ENCODE results near the gene ABCC8. TPM values are rescaled to one million over a fixed set of nuclear protein-coding genes. Genes with fewer than 3 reads are reported as not detected.

ABCC8 gene
- total RNA-seq, 1 experiment from 2014 or later, result 2.4 TPM

- H3K27ac Mint-ChIP-seq, result no peak overlapping the region
- no peak overlapping the region for H4K91ac ChIP-seq (ENCODE audit: insufficient read length, low read depth, low read length)
- no peak overlapping the region for H2BK5ac ChIP-seq (ENCODE audit: insufficient read length, low read length)
- TF ChIP-seq CTCF (conservative IDR thresholded peaks at IDR 0.05), result no peak
- no peak overlapping the region for H3K56ac ChIP-seq (ENCODE audit: insufficient read length, low read depth, low read length)
- no peaks in the 10 kb centered on the region; a peak in 2 of 7 replicates for H3K36me3 Mint-ChIP-seq (ENCODE audit: insufficient read depth in 1 of 3, low read depth in 3 of 3)
- no peak overlapping the region for H3K9ac ChIP-seq (ENCODE audit: extremely low read depth, insufficient read length, low read length)
- H2AK5ac ChIP-seq (ENCODE audit: insufficient read length, low read length), result no peak overlapping the region
- no peaks in the 10 kb centered on the region for H3K4me1 ChIP-seq (ENCODE audit: insufficient read depth, low read length)
- no peaks in the 10 kb centered on the region for H3K79me2 ChIP-seq (ENCODE audit: insufficient read depth, low read length)
- H3K4me1 Mint-ChIP-seq, result peaks cover 0 to 16% of the 10 kb centered on the region in 2 experiments; a peak in 2 of 4 replicates
- no peak for DNase-seq
- no peak overlapping the region for H3K4me3 Mint-ChIP-seq
- no peaks in the 10 kb centered on the region for H4K20me1 ChIP-seq (ENCODE audit: control insufficient read depth, insufficient read depth, insufficient read length)
- H3K79me1 ChIP-seq (ENCODE audit: insufficient read depth, low read depth, low read length, poor library complexity, severe bottlenecking), result no peaks in the 10 kb centered on the region
- no peak overlapping the region for H4K8ac ChIP-seq (replicated peaks; ENCODE audit: insufficient read length, low read depth, low read length)
- H3K9me3 ChIP-seq (ENCODE audit: control insufficient read depth, low read depth, low read length), result no peaks in the 10 kb centered on the region
- H3K18ac ChIP-seq (ENCODE audit: insufficient read length, low read depth, low read length), result no peak overlapping the region
- H3K14ac ChIP-seq (ENCODE audit: insufficient read depth, low read length), result no peak overlapping the region
- H3T11ph ChIP-seq (ENCODE audit: low read length), result no peak overlapping the region
- no peak overlapping the region for H3K23ac ChIP-seq (ENCODE audit: insufficient read length, low read depth, low read length)
- no peak overlapping the region for H3K4me2 ChIP-seq (ENCODE audit: insufficient read depth, insufficient read length, low read length)
- no CpG with 5 or more reads among the region's 13 CpGs for WGBS (ENCODE audit: extremely low coverage, insufficient read length, low lambda C conversion rate)
- H3K27ac ChIP-seq (ENCODE audit: insufficient read length, low read depth, low read length), result no peak overlapping the region
- H2BK120ac ChIP-seq (ENCODE audit: low read depth, low read length, poor library complexity, severe bottlenecking), result no peak overlapping the region
- H2AFZ ChIP-seq (ENCODE audit: low read length), result no peak overlapping the region
- no peak overlapping the region for H2BK20ac ChIP-seq (ENCODE audit: low read depth, low read length, poor library complexity, severe bottlenecking)
- H3K27me3 ChIP-seq (ENCODE audit: insufficient read depth, low read length), result no peaks in the 10 kb centered on the region
- no peaks in the 10 kb centered on the region; the same call in 1 of the 2 replicates for H3K27me3 Mint-ChIP-seq (ENCODE audit: low read depth)
- H3K9me3 Mint-ChIP-seq, result no peaks in the 10 kb centered on the region
- no peak overlapping the region for H3K4ac ChIP-seq (ENCODE audit: low read depth, low read length)
- H3K23me2 ChIP-seq (ENCODE audit: insufficient read length, low read depth, low read length, poor library complexity, severe bottlenecking), result no peaks in the 10 kb centered on the region
- H4K5ac ChIP-seq (ENCODE audit: insufficient read length, low read depth, low read length), result no peak overlapping the region
- H2BK15ac ChIP-seq (ENCODE audit: low read depth, low read length), result no peak overlapping the region
- H2BK12ac ChIP-seq (ENCODE audit: insufficient read length, low read depth, low read length), result no peak overlapping the region
Measured at GRCh38 chr11:17526326-17526725, 49.7 kb upstream of the ABCC8 start.

All from H9 (cell line).